Endothelial cell (in vitro differentiated cells): ENCODE results near the gene APOA1. TPM values are rescaled to one million over a fixed set of nuclear protein-coding genes. Genes with fewer than 3 reads are reported as not detected.
A peak's percentile ranks its signal among the peaks of the same experiment; 100 is the strongest.

Experiments used
- DNase-seq: peaks from one replicate; pipeline ENCODE4 v3.0.0; 2021; ENCODE audit warnings: low spot score
- H3K27ac Mint-ChIP-seq: one replicate; pipeline ENCODE4 v1.8.0; 2021; ENCODE audit warnings: mixed read lengths, inconsistent platforms; ENCODE audit not compliant: unreplicated experiment
- H3K27me3 Mint-ChIP-seq: one replicate; pipeline ENCODE4 v1.8.0; 2021; ENCODE audit warnings: mild to moderate bottlenecking, moderate library complexity, mixed read lengths, inconsistent platforms; ENCODE audit not compliant: unreplicated experiment
- H3K36me3 Mint-ChIP-seq: one replicate; pipeline ENCODE4 v1.8.0; 2021; ENCODE audit warnings: mild to moderate bottlenecking, low read depth, mixed read lengths, inconsistent platforms; ENCODE audit not compliant: unreplicated experiment
- H3K4me1 Mint-ChIP-seq: one replicate; pipeline ENCODE4 v1.8.0; 2021; ENCODE audit warnings: mild to moderate bottlenecking, mixed read lengths, inconsistent platforms; ENCODE audit not compliant: unreplicated experiment
- H3K4me3 Mint-ChIP-seq: one replicate; pipeline ENCODE4 v1.8.0; 2021; ENCODE audit warnings: mild to moderate bottlenecking, mixed read lengths, inconsistent platforms; ENCODE audit not compliant: unreplicated experiment
- H3K9me3 Mint-ChIP-seq: one replicate; pipeline ENCODE4 v1.8.0; 2021; ENCODE audit warnings: mixed read lengths, inconsistent platforms; ENCODE audit not compliant: unreplicated experiment
- CTCF ChIP-seq: fragments of 200-600 bp; sonication (generic); IDR thresholded peaks from one replicate; pipeline ENCODE4 v1.5.0; 2021; ENCODE audit warnings: antibody characterized with exemption; ENCODE audit not compliant: unreplicated experiment
- total RNA-seq: library from RNA; stranded (reverse); fragmentation: NEBNext Ultra II Directional; extraction: Animal tissue kit (Norgen Biotek cat#: 25700); gene quantifications from one replicate; pipeline ENCODE4 v1.2.1, GENCODE V29; 2021; ENCODE audit not compliant: unreplicated experiment

Gene APOA1
- total RNA-seq, 1 donor from 2014 or later, result 1.2 TPM

- H3K9me3 Mint-ChIP-seq, result no peaks in the 10 kb centered on the region
- H3K4me3 Mint-ChIP-seq, result no peak overlapping the region
- TF ChIP-seq CTCF, result no peak
- H3K36me3 Mint-ChIP-seq, result peaks cover 16% of the 10 kb centered on the region
- H3K27me3 Mint-ChIP-seq, result peaks cover 2% of the 10 kb centered on the region
- peaks cover 12% of the 10 kb centered on the region for H3K4me1 Mint-ChIP-seq
- H3K27ac Mint-ChIP-seq, result peak overlapping the region; percentile 33
- DNase-seq, result no peak
Observed at GRCh38 chr11:116842909-116843308, 5.5 kb upstream of the APOA1 start.

GRCh38 chr11:116842117-116842516 is 4.7 kb upstream of the APOA1 start:
- TF ChIP-seq CTCF, result no peak

GRCh38 chr11:116840746-116841296 is 3.4 kb upstream of the APOA1 start:
- peaks cover 1% of the 10 kb centered on the region for H3K36me3 Mint-ChIP-seq
- H3K4me1 Mint-ChIP-seq, result peaks cover 16% of the 10 kb centered on the region
- H3K9me3 Mint-ChIP-seq, result no peaks in the 10 kb centered on the region
- no peak overlapping the region for H3K27ac Mint-ChIP-seq
- TF ChIP-seq CTCF, result no peak
- no peak overlapping the region for H3K4me3 Mint-ChIP-seq
- no peak for DNase-seq
- H3K27me3 Mint-ChIP-seq, result peaks cover 2% of the 10 kb centered on the region

More at GRCh38 chr11:116842117-116842516, 4.7 kb upstream of the APOA1 start:
- Mint-ChIP-seq H3K4me3 (no peak overlapping the region), H3K4me1 (peaks cover 16% of the 10 kb centered on the region), H3K27me3 (peaks cover 2% of the 10 kb centered on the region), H3K27ac (no peak overlapping the region), H3K36me3 (peaks cover 14% of the 10 kb centered on the region), H3K9me3 (no peaks in the 10 kb centered on the region)
- no peak for DNase-seq

GRCh38 chr11:116840224-116840745 is 2.9 kb upstream of the APOA1 start:
- Mint-ChIP-seq H3K4me3 (no peak overlapping the region), H3K36me3 (no peaks in the 10 kb centered on the region), H3K9me3 (no peaks in the 10 kb centered on the region), H3K4me1 (peaks cover 16% of the 10 kb centered on the region), H3K27me3 (peaks cover 2% of the 10 kb centered on the region), H3K27ac (no peak overlapping the region)
- DNase-seq, result no peak
- no peak for TF ChIP-seq CTCF

GRCh38 chr11:116838321-116839084 is 1.1 kb upstream of the APOA1 start:
- no peak for DNase-seq
- peaks cover 2% of the 10 kb centered on the region for H3K27me3 Mint-ChIP-seq
- H3K4me1 Mint-ChIP-seq, result peaks cover 17% of the 10 kb centered on the region
- H3K27ac Mint-ChIP-seq, result no peak overlapping the region
- H3K9me3 Mint-ChIP-seq, result no peaks in the 10 kb centered on the region
- no peak for TF ChIP-seq CTCF
- H3K4me3 Mint-ChIP-seq, result no peak overlapping the region
- H3K36me3 Mint-ChIP-seq, result no peaks in the 10 kb centered on the region
